Astrocyte (in vitro differentiated cells and primary cell): Measurements from ENCODE around the gene DISP3.

Experiments
- EZH2 ChIP-seq: IDR thresholded peaks from 2 replicates; pipeline ENCODE4 v1.6.1; 2012; ENCODE audit warnings: mild to moderate bottlenecking, low read length, inconsistent platforms; ENCODE audit not compliant: insufficient read depth
- TF ChIP-seq, protein P1 (sequence below): IDR thresholded peaks from 2 replicates; pipeline ENCODE4 v1.5.1; 2011; ENCODE audit warnings: low read depth, mild to moderate bottlenecking, inconsistent platforms, low read length, moderate library complexity; ENCODE audit not compliant: insufficient read depth

DNA sequence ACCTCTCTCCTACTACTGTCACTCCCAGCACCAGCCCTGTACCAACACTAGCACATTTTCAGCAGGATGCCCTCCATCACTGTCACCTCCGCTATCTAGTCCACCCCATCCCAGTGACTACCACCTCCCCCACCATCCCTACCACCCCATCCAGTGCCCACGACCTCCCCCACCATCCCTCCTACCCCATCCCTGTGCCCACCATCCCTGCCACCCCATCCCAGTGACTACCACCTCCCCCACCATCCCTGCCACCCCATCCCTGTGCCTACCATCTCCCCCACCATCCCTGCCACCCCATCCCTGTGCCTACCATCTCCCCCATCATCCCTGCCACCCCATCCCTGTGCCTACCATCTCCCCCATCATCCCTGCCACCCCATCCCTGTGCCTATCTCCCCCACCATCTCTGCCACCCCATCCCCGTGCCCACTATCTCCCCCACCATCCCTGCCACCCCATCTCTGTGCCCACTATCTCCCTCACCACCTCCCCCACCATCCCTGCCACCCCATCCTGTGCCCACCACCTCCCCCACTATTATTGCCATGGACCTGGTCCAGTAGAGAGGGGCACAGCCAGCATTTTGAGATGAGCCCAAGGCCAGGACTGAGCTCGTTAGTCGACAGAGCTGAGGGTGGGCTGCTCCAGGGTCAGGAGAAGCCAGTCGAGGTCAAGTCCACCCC lies 45.7 kb downstream of the DISP3 start:
- TF ChIP-seq, protein P1, sequence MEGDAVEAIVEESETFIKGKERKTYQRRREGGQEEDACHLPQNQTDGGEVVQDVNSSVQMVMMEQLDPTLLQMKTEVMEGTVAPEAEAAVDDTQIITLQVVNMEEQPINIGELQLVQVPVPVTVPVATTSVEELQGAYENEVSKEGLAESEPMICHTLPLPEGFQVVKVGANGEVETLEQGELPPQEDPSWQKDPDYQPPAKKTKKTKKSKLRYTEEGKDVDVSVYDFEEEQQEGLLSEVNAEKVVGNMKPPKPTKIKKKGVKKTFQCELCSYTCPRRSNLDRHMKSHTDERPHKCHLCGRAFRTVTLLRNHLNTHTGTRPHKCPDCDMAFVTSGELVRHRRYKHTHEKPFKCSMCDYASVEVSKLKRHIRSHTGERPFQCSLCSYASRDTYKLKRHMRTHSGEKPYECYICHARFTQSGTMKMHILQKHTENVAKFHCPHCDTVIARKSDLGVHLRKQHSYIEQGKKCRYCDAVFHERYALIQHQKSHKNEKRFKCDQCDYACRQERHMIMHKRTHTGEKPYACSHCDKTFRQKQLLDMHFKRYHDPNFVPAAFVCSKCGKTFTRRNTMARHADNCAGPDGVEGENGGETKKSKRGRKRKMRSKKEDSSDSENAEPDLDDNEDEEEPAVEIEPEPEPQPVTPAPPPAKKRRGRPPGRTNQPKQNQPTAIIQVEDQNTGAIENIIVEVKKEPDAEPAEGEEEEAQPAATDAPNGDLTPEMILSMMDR = no peak
- TF ChIP-seq EZH2 = no peak
